DND-41 (cell line): Measurements from ENCODE around the gene OPTC.

Source experiments
- CTCF ChIP-seq: IDR thresholded peaks from 2 replicates; pipeline ENCODE4 v1.5.1; 2012; ENCODE audit warnings: borderline replicate concordance, low read length, moderate library complexity, mild to moderate bottlenecking; ENCODE audit not compliant: poor library complexity, severe bottlenecking; ENCODE audit errors: extremely low read depth
- EZH2 ChIP-seq: IDR thresholded peaks from 3 replicates; pipeline ENCODE4 v1.6.1; 2012; ENCODE audit warnings: borderline replicate concordance, low read depth, mild to moderate bottlenecking, moderate library complexity, low read length, inconsistent platforms; ENCODE audit not compliant: severe bottlenecking

- TF ChIP-seq CTCF (no peak), EZH2 (no peak)
Observed at GRCh38 chr1:203464226-203464625, 29.7 kb upstream of the OPTC start.
